ENCODE measurements around the gene RASA3.

- TF ChIP-seq CTCF (IDR thresholded peaks at IDR 0.05; ENCODE audit: borderline replicate concordance, extremely low read depth, low read length, poor library complexity, severe bottlenecking) (no peak), EZH2 (IDR thresholded peaks at IDR 0.05; ENCODE audit: borderline replicate concordance, low read depth, low read length, severe bottlenecking) (no peak)
Measured at GRCh38 chr13:114039471-114040141, 92.8 kb downstream of the RASA3 start.

Data from DND-41 (cell line).